SJCRH30 (cell line): ENCODE results near the gene TSR1. TPM values are rescaled to one million over a fixed set of nuclear protein-coding genes. Genes with fewer than 3 reads are reported as not detected.
A peak's percentile ranks its signal among the peaks of the same experiment; 100 is the strongest.

Source experiments
- DNase-seq, 2 experiments: peaks; one replicate each; pipeline ENCODE4 v3.0.0-alpha.2; 2015 to 2020
- H3K27ac ChIP-seq: fragments of 250-450 bp; sonication (Bioruptor Pico); 2 replicates; pipeline ENCODE4 v1.5.1; 2020; ENCODE audit warnings: mild to moderate bottlenecking, moderate library complexity
- H3K27me3 ChIP-seq: fragments of 250-450 bp; sonication (Bioruptor Pico); 2 replicates; pipeline ENCODE4 v1.5.1; 2020; ENCODE audit warnings: mild to moderate bottlenecking, moderate library complexity
- H3K36me3 ChIP-seq: fragments of 250-450 bp; sonication (Bioruptor Pico); 2 replicates; pipeline ENCODE4 v1.5.1; 2020; ENCODE audit warnings: mild to moderate bottlenecking, moderate library complexity
- H3K4me1 ChIP-seq: fragments of 250-450 bp; sonication (Bioruptor Pico); 2 replicates; pipeline ENCODE4 v1.5.1; 2020; ENCODE audit warnings: mild to moderate bottlenecking, moderate library complexity
- H3K4me3 ChIP-seq: fragments of 250-450 bp; sonication (Bioruptor Pico); 2 replicates; pipeline ENCODE4 v1.5.1; 2020; ENCODE audit warnings: mild to moderate bottlenecking, moderate library complexity
- H3K9me3 ChIP-seq: fragments of 250-450 bp; sonication (Bioruptor Pico); replicated peaks from 2 replicates; pipeline ENCODE4 v1.5.1; 2020; ENCODE audit warnings: mild to moderate bottlenecking, moderate library complexity
- total RNA-seq: library from RNA; depleted of rRNA; stranded (reverse); fragments of >200 nt; shearing (Covaris generic); gene quantifications from 2 replicates; pipeline ENCODE4 v1.2.3, GENCODE V29; 2014; rRNA removed

Gene TSR1
- total RNA-seq, 1 experiment from 2014 or later = 31.9 TPM

DNA sequence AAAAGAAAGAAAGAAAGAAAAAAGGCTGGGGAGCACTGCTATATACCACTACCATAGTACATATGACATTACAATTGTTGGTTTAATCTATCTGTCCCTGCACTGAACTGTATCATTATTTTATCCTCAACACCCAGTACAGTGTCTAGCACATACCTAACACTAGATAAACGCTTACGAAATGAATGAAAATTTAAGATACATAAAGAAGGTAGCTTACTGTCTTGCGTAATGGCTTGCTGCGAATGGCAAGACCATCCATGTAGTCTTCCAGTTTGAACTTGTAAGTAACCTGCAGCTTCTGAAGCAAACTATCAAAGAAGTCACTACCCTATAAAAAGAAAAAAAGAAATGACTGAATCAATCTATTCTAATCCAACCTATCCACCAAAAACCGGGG, 39.2 kb downstream of the TSR1 start:
- Histone ChIP-seq H3K27me3 (no peaks in the 10 kb centered on the region), H3K27ac (no peak overlapping the region), H3K36me3 (no peaks in the 10 kb centered on the region; the same call in 1 of the 2 replicates), H3K4me3 (no peak overlapping the region), H3K9me3 (no peaks in the 10 kb centered on the region), H3K4me1 (no peaks in the 10 kb centered on the region)
- no peak for DNase-seq

GRCh38 chr17:2295575-2295974, 40.7 kb downstream of the TSR1 start:
- Histone ChIP-seq H3K27me3 (no peaks in the 10 kb centered on the region), H3K27ac (no peak overlapping the region), H3K4me3 (no peak overlapping the region), H3K9me3 (no peaks in the 10 kb centered on the region), H3K4me1 (no peaks in the 10 kb centered on the region), H3K36me3 (no peaks in the 10 kb centered on the region; the same call in 1 of the 2 replicates)
- DNase-seq = no peak

DNA sequence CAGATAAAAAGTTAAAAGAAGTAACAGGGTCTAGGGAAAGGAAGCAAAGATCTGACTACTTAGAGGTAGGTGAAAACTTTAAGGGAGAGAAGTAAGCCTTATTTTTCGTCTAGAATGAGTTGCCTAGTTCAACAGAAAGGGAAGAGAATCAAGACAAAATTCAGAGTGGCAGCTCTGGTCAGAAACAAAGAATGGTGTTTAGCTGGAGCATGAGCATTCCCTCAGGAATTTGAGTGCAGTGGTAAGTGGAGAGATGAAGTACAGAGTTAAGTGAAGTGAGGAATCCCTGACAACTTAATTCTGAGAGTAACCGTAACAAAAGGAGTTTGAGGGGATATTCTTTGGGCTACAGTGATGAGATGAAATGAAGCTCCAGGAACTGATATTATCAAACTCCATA, 44.2 kb downstream of the TSR1 start:
- Histone ChIP-seq H3K4me3 (no peak overlapping the region), H3K27ac (no peak overlapping the region), H3K27me3 (no peaks in the 10 kb centered on the region), H3K36me3 (no peaks in the 10 kb centered on the region; the same call in 1 of the 2 replicates), H3K9me3 (no peaks in the 10 kb centered on the region), H3K4me1 (no peaks in the 10 kb centered on the region)
- no peak for DNase-seq

- no peak for DNase-seq
- Histone ChIP-seq H3K27me3 (no peaks in the 10 kb centered on the region), H3K27ac (no peak overlapping the region), H3K9me3 (no peaks in the 10 kb centered on the region), H3K36me3 (no peaks in the 10 kb centered on the region; the same call in 1 of the 2 replicates), H3K4me3 (no peak overlapping the region), H3K4me1 (no peaks in the 10 kb centered on the region)
These were observed 46.3 kb downstream of the TSR1 start for GRCh38 chr17:2289878-2290478.

- no peaks in the 10 kb centered on the region for H3K27me3 ChIP-seq
- peaks cover 14% of the 10 kb centered on the region for H3K36me3 ChIP-seq
- no peak overlapping the region for H3K27ac ChIP-seq
- no peak for DNase-seq
- H3K4me1 ChIP-seq = no peaks in the 10 kb centered on the region
- H3K9me3 ChIP-seq = no peaks in the 10 kb centered on the region
- no peak overlapping the region for H3K4me3 ChIP-seq
These were observed 53.0 kb downstream of the TSR1 start for GRCh38 chr17:2283302-2283701.

DNA sequence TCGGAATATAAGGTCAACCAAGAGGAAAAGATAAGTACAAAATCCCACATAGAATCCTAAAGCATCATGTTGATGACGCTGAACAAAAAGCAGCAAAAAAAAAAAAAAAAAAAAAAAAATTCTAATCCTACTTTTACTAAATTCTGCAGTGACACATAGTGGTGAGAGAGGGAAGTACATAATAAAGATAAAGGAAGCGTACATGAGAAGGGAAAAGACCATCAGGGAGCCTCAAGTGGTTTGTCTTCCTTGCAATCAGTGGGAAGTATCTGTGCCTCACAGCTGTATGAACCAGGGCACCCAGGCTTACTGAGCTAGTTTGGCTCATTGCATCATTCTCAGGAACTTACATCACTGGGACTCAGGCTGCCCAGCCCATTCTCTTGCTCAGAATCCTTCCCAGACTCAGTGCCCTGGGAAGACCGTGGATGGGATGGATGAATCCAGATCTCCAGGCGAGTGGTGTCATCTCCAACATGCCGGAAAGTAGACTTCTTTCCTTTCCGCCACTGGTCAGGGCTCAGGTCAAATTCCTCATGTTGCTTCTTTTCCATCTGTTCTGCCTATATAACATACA, 53.9 kb downstream of the TSR1 start:
- peak in 1 of 2 experiments; percentile 64 for DNase-seq
- peaks cover 14% of the 10 kb centered on the region for H3K36me3 ChIP-seq
- no peak overlapping the region for H3K4me3 ChIP-seq
- no peaks in the 10 kb centered on the region for H3K4me1 ChIP-seq
- no peaks in the 10 kb centered on the region for H3K9me3 ChIP-seq
- no peak overlapping the region for H3K27ac ChIP-seq
- no peaks in the 10 kb centered on the region for H3K27me3 ChIP-seq

DNA sequence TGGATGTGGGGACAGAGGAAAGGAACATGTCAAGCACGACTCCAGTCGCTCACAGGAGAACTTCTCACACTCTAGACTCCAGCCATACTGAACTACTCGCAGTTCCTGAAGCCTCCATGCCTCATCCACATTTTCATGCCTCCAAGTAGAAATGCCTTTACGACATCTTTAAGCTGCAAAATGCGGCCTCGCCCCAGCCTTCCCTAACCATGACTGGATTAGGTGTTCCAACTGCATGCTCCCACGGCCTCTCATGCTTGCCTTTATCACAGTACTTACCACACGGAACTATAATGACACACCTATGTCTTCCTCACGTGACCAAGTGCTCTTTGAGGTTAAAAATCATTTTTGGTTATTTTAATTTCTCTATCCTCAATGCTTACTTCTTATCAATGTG, 56.5 kb downstream of the TSR1 start:
- DNase-seq = no peak
- H3K36me3 ChIP-seq = peaks cover 14% of the 10 kb centered on the region

DNA sequence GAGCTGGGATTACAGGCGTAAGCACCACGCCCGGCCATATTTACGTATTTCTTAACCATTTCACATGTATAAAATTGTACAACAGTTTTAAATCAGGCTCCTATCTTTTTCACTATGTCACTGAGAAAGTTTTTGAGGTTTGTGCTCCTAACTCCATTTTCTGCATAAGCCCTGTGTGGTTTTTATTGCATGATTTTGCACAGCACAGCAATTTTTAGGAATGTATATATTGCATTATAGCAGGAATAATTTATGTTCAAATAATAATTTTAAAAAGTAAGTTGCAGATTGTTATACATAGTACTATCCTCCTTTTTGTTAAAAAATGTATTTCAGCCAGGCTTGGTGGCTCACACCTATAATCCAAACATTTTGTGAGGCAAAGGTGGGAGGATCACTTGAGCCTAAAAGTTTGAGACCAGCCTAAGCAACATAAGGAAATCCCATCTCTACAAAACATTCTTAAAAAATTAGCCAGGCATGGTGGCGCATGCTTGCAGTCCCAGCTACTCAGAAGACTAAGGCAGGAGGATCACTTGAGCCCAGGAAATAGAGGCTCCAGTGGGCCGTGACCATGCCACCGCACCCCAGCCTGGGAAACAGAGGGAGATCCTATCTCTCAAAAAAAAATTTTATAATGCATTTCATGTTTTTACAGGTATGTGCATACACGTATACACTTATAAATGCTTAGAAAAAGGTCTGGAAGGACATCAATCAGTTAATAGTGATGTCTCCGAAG, 58.7 kb downstream of the TSR1 start:
- no peak overlapping the region for H3K27ac ChIP-seq
- no peak overlapping the region for H3K4me3 ChIP-seq
- H3K36me3 ChIP-seq = peaks cover 12% of the 10 kb centered on the region
- H3K4me1 ChIP-seq = no peaks in the 10 kb centered on the region
- no peaks in the 10 kb centered on the region for H3K27me3 ChIP-seq
- H3K9me3 ChIP-seq = no peaks in the 10 kb centered on the region
- DNase-seq = no peak

More for the DNA sequence above, 56.5 kb downstream of the TSR1 start:
- Histone ChIP-seq H3K9me3 (no peaks in the 10 kb centered on the region), H3K27me3 (no peaks in the 10 kb centered on the region), H3K4me3 (no peak overlapping the region), H3K27ac (no peak overlapping the region), H3K4me1 (no peaks in the 10 kb centered on the region)

DNA sequence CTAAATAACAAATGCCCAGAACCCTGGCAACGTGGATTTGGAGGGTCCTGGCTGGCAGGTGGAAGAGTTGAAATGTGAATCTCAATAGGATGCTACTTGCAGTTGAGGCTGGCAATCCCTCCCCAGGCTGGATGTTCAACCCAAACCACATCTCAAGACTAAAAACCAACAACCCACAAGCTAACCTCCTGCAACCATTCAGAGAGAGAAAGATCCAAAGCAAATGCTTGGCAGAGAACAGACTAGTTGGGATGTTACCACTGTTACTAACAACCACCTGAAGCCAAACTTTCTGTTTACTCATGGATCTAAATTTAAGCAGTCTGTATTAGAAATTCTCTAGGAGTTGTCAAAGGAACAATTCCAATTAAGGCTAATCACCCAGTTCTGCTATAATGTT, 60.5 kb downstream of the TSR1 start:
- no peak overlapping the region for H3K4me3 ChIP-seq
- H3K9me3 ChIP-seq = no peaks in the 10 kb centered on the region
- H3K4me1 ChIP-seq = no peaks in the 10 kb centered on the region
- H3K27ac ChIP-seq = no peak overlapping the region
- no peak for DNase-seq
- no peaks in the 10 kb centered on the region; the same call in none of the 2 replicates for H3K36me3 ChIP-seq
- H3K27me3 ChIP-seq = no peaks in the 10 kb centered on the region

DNA sequence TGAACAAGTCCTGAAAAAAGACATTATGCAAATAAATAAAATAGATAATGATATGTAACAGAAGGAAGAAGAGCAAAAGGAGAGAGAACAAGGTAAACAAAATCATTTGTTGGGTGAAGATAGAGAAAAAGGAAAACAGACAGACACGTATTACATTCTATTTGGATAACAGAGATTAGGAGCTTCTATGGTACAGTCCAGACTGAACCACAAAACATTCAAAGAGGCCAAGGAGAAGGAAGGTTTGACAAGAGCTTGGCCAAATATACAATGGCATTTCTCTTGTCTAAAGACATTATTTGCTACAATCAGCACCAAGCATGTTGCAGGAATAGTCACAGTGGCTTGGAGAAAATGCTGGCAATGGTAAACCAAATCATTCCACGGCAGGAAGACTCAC, 61.8 kb downstream of the TSR1 start:
- no peak overlapping the region for H3K4me3 ChIP-seq
- no peak overlapping the region for H3K27ac ChIP-seq
- H3K9me3 ChIP-seq = no peaks in the 10 kb centered on the region
- no peaks in the 10 kb centered on the region for H3K36me3 ChIP-seq
- no peak for DNase-seq
- no peaks in the 10 kb centered on the region for H3K27me3 ChIP-seq
- H3K4me1 ChIP-seq = no peaks in the 10 kb centered on the region

Other genes starting within 250 kb of the TSR1 start
- gene SMG6, start 32.7 kb downstream of the TSR1 start, total RNA-seq = 10.5 and 13.0 TPM in 2 replicates
- gene SRR, start 32.5 kb downstream of the TSR1 start, total RNA-seq = 6.3 and 8.7 TPM in 2 replicates
- 10.6 and 12.0 TPM in 2 replicates for gene SGSM2, start 1.0 kb upstream of the TSR1 start, total RNA-seq
- gene MNT, start 64.6 kb upstream of the TSR1 start, total RNA-seq = 8.7 and 10.1 TPM in 2 replicates
- 29.9 and 33.6 TPM in 2 replicates for gene METTL16, start 175.4 kb upstream of the TSR1 start, total RNA-seq